ENCODE data around the gene ZBTB3. TPM values are rescaled to one million over a fixed set of nuclear protein-coding genes. Genes with fewer than 3 reads are reported as not detected.

Gene ZBTB3
- total and polyA plus RNA-seq, 2 of the 13 experiments (the other 11 are each of a cell fraction or from before 2014, with no cell fraction given): 3.4 to 5.2 TPM

- TF ChIP-seq MAFF (IDR thresholded peaks at IDR 0.05; ENCODE audit: low read depth, low read length): no peak
- TF ChIP-seq ZNF75D (CRISPR knock-in tag; IDR thresholded peaks at IDR 0.05; ENCODE audit: borderline replicate concordance): no peak
- TF ChIP-seq ZNF17 (CRISPR knock-in tag; IDR thresholded peaks at IDR 0.05): no peak
- peak; percentile 39; the same call in 1 of the 2 replicates for TF ChIP-seq POGZ (CRISPR knock-in tag; IDR thresholded peaks at IDR 0.05)
- no peak for TF ChIP-seq TBL1XR1 (IDR thresholded peaks at IDR 0.05; ENCODE audit: borderline replicate concordance, low read length, partially characterized antibody)
- no peak for TF ChIP-seq KLF6 (CRISPR knock-in tag; IDR thresholded peaks at IDR 0.05)
- TF ChIP-seq AHDC1 (CRISPR knock-in tag; IDR thresholded peaks at IDR 0.05; ENCODE audit: borderline replicate concordance): no peak
- TF ChIP-seq JUNB (CRISPR knock-in tag; IDR thresholded peaks at IDR 0.05; ENCODE audit: borderline replicate concordance): no peak
- TF ChIP-seq MYNN (CRISPR knock-in tag; IDR thresholded peaks at IDR 0.05; ENCODE audit: low read depth): no peak
- no peak for TF ChIP-seq ZNF781 (CRISPR knock-in tag; IDR thresholded peaks at IDR 0.05; ENCODE audit: borderline replicate concordance, not compliant biosample characterization)
- no peak for TF ChIP-seq ZNF562 (CRISPR knock-in tag; IDR thresholded peaks at IDR 0.05; ENCODE audit: borderline replicate concordance)
- no peak for TF ChIP-seq FLYWCH1 (CRISPR knock-in tag; IDR thresholded peaks at IDR 0.05)
- TF ChIP-seq SRF (IDR thresholded peaks at IDR 0.05; ENCODE audit: low read depth, low read length): no peak
- no peak for TF ChIP-seq ZNF570 (CRISPR knock-in tag; IDR thresholded peaks at IDR 0.05; ENCODE audit: borderline replicate concordance)
- TF ChIP-seq ZNF768 (CRISPR knock-in tag; IDR thresholded peaks at IDR 0.05): peak; percentile 17; the same call in 1 of the 2 replicates
- no peak for TF ChIP-seq ZNF468 (CRISPR knock-in tag; IDR thresholded peaks at IDR 0.05)
- peak; percentile 63; the same call in 1 of the 2 replicates for TF ChIP-seq MXD4 (CRISPR knock-in tag; IDR thresholded peaks at IDR 0.05)
- TF ChIP-seq ARNT (IDR thresholded peaks at IDR 0.05): no peak
- no peak for TF ChIP-seq ATRX (CRISPR knock-in tag; IDR thresholded peaks at IDR 0.05; ENCODE audit: borderline replicate concordance)
- no peak for TF ChIP-seq TOPORS (CRISPR knock-in tag; IDR thresholded peaks at IDR 0.05)
- TF ChIP-seq ZNF766 (CRISPR knock-in tag; IDR thresholded peaks at IDR 0.05; ENCODE audit: borderline replicate concordance): no peak
- no peak for TF ChIP-seq NONO (IDR thresholded peaks at IDR 0.05)
- TF ChIP-seq NONO (CRISPR knock-in tag; conservative IDR thresholded peaks at IDR 0.05): peak; percentile 76; the same call in 1 of the 2 replicates
- peak; percentile 54 for TF ChIP-seq HDAC1 (CRISPR knock-in tag; IDR thresholded peaks at IDR 0.05)
- TF ChIP-seq ISL2 (CRISPR knock-in tag; IDR thresholded peaks at IDR 0.05): no peak
- no peak for TF ChIP-seq ZBTB42 (CRISPR knock-in tag; IDR thresholded peaks at IDR 0.05)
- no peak for TF ChIP-seq NR2F1 (CRISPR knock-in tag; IDR thresholded peaks at IDR 0.05)
Observed at GRCh38 chr11:62705880-62706849, 47.8 kb downstream of the ZBTB3 start (continued).
